GM21576 (cell line): ENCODE measurements around the gene SOX10.
"Not testable (repeated sequence)": the region's sequence is repeated elsewhere in the genome, so short reads cannot be mapped to it uniquely, and the experiment has no call there.

Source experiments
- ATAC-seq: cut with Tn5 transposase; IDR thresholded peaks from one replicate; pipeline ENCODE4 v1.9.1; 2021; ENCODE audit warnings: mild to moderate bottlenecking, moderate library complexity; ENCODE audit not compliant: unreplicated experiment

SOX10 gene

DNA sequence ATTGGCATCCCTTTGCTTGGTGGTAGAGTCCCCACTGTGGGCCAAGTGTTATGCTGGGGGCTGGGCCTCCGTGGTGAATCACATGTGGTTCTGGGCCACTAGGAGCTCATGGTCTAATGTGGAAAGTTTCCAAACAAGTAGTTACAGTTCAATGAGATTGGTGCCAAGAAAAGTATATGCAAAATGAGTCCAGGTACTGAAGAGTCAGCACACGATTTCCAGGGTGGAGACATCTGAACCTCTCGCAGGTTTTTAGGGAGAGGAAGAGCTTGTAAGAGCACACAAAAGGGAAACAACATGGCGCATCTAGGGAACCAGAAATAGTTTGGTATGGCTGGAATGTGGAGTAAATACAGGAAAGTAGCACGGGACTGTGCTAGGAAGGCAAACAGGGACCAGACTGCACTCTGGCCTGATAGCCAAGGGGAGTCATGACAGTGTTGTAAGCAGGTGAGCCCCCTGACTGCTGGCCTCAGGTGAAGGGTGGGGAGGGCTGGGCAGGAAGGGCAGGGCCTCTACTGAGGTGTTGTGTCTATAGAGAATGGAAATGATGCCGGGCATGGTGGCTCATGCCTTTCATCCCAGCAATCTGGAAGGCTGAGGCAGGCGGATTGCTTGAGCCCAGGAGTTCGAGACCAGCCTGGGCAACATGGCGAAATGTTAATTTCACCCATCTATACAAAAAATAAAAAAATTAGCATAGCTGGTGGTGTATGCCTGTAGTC lies 18.3 kb downstream of the SOX10 start:
- no peak for ATAC-seq

DNA sequence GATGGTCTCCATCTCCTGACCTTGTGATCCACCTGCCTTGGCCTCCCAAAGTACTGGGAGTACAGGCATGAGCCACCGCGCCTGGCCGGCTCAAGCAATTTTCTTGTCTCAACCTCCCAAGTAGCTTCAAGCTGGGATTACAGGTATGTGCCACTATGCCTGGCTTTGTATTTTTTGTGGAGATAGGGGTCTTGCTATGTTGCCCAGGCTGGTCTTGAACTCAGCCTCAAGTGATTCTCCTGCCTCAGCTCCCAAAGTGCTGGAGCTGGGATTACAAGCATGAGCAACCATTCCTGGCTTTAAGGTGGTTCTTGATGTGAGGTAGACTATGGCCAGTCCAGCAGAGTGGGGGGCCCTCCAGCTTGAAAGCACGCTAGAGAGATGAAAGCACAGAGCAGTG lies 23.3 kb downstream of the SOX10 start:
- ATAC-seq: no peak

- no peak for ATAC-seq
These were observed 25.0 kb downstream of the SOX10 start for GRCh38 chr22:37959231-37959825.

DNA sequence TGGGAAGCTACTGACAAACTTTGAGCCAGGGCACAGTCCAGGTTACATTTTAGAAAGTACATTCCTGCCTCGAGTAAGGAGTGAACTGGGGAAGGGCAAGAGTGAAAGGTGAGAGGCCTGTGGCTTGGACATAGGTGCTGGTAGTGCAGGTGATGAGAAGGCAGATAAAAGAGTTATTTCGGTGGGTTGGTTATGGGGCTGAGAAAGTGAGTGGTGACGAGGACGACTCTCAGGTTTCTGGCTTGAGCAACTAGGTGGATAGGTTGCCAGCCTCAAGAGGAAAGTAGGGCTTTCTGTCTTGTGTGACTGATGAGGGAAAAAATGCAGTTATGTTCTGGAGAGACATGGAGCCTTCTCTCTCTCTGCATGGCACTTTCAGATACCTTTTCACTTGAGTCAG lies 27.1 kb downstream of the SOX10 start:
- ATAC-seq: no peak

GRCh38 chr22:37955825-37956397 lies 28.4 kb downstream of the SOX10 start:
- not testable (repeated sequence) for ATAC-seq

DNA sequence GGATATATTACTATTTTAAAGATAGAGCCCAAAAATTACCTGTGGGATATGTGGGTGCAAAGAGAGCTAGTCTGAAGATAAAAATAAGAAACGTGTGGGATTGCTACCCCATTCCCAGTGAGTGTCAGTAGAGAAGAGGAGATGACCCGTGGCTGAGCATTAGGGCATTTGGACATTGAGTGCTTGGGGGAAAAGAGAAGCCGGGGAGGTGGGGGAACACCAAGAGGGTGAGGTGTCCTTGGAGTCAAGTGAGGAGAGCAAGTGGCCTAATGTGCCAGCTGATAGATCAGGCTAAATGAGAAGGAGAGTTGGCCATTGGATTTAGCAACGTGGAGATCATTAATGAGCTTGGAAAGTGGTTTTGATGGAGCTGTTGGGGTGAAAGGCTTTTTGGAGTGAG lies 29.7 kb downstream of the SOX10 start:
- ATAC-seq: no peak

DNA sequence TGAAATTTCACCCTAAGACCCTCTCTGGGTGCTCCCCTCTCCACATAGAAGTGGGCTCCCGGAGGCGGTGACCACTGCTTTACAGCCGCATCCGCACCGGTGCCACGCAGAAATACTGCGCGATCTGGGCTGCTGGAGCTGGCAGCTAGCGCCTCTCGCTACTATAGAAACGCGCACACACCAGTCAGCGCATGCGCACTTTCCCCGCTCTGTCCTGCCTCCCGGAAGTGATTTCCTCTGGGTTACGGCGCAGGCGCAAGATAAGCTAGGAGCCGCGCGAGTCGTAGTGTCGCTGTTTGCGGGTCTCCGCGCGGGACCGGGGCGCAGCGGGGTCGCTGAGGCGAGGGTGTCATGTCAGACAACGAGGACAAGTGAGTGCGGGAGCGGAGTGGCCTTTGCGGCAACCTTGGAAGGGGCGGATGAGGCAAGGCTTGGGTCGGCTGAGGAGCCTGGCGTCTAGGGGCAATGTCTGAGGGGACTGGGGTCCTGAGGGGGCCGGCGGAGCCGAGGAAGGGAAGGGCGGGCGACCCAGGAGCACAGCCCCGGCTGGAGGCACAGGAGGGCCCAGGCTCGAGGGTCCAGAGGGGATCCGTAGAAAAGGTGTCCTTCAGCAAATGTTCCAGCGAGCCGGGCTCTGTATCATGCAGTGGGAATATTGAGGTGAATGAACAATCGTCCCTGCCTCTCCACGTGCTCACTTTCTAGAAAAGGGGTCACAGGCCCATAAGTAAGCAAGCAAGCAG lies 30.7 kb downstream of the SOX10 start, which contains the start of the genes C22orf23 and POLR2F:
TSS of gene C22orf23 (minus strand) at position 165 of the 743 bp plus-strand sequence. CDS start 452 bp downstream, outside the sequence.
TSS of gene POLR2F (plus strand) at position 263 of the 743 bp plus-strand sequence. CDS start at position 352, 89 bp downstream.
- peak; percentile 86 for ATAC-seq

DNA sequence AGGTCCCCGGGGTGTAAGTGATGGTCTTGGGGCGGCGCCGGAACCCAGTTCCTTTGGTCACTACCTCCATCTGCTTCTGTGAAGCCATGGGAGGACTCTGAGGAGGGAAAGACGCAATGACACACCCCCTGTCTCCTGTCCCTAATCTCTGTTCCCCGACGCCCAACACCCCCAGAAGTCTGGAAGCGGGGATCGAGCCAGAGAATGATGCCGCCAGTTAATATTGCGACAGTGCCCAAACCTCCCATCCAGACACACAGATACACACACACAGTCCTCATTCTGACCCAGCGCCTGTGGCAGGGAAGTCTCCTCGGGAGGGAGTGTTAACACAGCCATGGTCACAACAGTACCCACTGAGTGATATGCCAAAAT lies 31.3 kb downstream of the SOX10 start:
- ATAC-seq: peak; percentile 34

- ATAC-seq: not testable (repeated sequence)
These were observed 31.7 kb downstream of the SOX10 start for GRCh38 chr22:37952629-37953028.

- ATAC-seq: no peak
These were observed 33.0 kb downstream of the SOX10 start for GRCh38 chr22:37951305-37951704.

GRCh38 chr22:37947142-37947795 lies 37.1 kb downstream of the SOX10 start:
- not testable (repeated sequence) for ATAC-seq

GRCh38 chr22:37944423-37944822 lies 39.9 kb downstream of the SOX10 start:
- ATAC-seq: not testable (repeated sequence)

GRCh38 chr22:37943825-37944198 lies 40.5 kb downstream of the SOX10 start:
- no peak for ATAC-seq

DNA sequence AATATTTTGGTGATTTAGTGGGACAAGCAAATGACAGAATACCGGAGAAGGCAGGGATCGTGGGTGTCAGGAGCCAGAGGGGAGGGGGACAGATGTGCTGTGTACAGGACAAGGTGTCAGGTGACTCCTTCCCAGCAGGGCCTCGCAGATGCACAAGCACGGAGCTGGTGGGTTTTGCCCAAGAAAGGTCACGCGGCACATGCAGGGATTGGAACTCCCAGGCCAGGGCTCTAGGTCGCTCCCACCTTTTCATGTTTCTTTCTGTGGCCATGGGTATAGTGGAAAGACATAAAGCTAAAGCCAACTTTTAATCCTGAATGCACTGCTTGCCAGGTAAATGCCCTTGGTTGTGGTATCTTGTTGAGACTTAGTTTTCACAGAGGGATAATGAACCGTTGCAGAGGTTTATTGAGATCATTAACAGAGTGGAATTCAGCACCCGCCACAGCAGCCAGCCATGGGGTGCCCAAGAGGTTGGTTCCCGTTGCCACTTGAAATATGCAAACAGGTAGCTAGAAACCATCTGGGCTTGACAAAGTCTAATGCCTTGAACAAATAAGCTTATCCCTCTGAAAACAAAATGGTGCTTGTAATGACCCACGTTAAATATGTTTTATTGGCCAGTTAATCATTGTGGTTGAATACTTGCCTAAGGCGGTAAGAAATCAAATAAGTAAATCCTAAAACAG lies 41.1 kb downstream of the SOX10 start:
- ATAC-seq: no peak

DNA sequence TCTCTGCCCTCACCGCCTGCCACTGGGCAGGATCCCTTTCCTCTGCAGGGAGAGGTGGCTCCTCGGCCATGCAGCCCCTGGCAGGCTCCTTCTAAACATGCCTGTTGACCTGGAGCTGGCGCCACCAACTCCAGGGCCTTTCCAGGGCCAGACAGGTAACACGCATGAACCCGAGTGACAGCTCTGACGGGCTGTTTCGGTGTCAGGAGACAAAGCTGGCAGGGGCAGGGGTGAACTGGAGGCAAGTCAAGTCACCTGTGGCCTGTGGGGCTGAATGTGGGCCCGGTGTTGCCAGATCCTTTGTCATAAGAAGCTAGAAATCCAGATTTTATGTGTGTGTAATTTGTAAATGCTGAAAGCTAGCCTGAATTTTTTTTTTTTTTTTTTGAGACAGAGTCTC lies 42.2 kb downstream of the SOX10 start:
- ATAC-seq: no peak

GRCh38 chr22:37940698-37941376 lies 43.5 kb downstream of the SOX10 start:
- ATAC-seq: no peak

- peak; percentile 69 for ATAC-seq
These were observed 50.5 kb downstream of the SOX10 start for GRCh38 chr22:37933711-37934376.

GRCh38 chr22:37932821-37933578 lies 51.4 kb downstream of the SOX10 start:
- ATAC-seq: no peak
